Endothelial cell of umbilical vein (primary cell): ENCODE results near the gene PHYH. TPM values are rescaled to one million over a fixed set of nuclear protein-coding genes. Genes with fewer than 3 reads are reported as not detected.
A peak's percentile ranks its signal among the peaks of the same experiment; 100 is the strongest.

ENCODE experiments used
- BruUV-seq: library from RNA; stranded (reverse); fragments of 400-500 nt; replicated peaks from 2 replicates; lab custom pipeline; 2021; lab: Mats Ljungman, UMichigan
- CTCF ChIA-PET: fragments of 300-600, 350-600 bp; sonication (Branson Sonifier 250); formaldehyde crosslinking; loops from one replicate; lab custom pipeline; 2021; ENCODE audit warnings: antibody characterized with exemption, inconsistent platforms; lab: Charles Lee
- POLR2A ChIA-PET: fragments of 300-600, 350-600 bp; sonication (Branson Sonifier 250); formaldehyde crosslinking; loops from one replicate; lab custom pipeline; 2021; ENCODE audit warnings: antibody characterized with exemption, inconsistent platforms; lab: Charles Lee
- DNase-seq: peaks from one replicate; pipeline ENCODE4 v3.0.0-alpha.2; 2011; ENCODE audit warnings: low read depth, low spot score
- FAIRE-seq: peaks from 2 replicates; lab custom pipeline; 2011; peaks lifted over from hg19 to GRCh38; lab: Jason Lieb, UNC
- H2AFZ ChIP-seq: 2 replicates; pipeline ENCODE4 v1.6.0; 2012; ENCODE audit warnings: low read depth, low read length, control low read depth, inconsistent platforms
- H3K27ac ChIP-seq: 2 replicates; pipeline ENCODE4 v1.5.1; 2011; ENCODE audit warnings: low read depth, mild to moderate bottlenecking, control low read depth, low read length, moderate library complexity; ENCODE audit not compliant: insufficient read depth
- H3K27me3 ChIP-seq, 2 experiments: 2 replicates each; pipeline versions ENCODE4 v1.6.0 to v1.6.1; 2011; ENCODE audit warnings: low read length in 2 of 2, mixed read lengths in 1 of 2; ENCODE audit not compliant: control insufficient read depth in 2 of 2, insufficient read depth in 2 of 2
- H3K36me3 ChIP-seq, 2 experiments: 2 replicates in 1 of 2; 3 replicates in 1 of 2; pipeline ENCODE4 v1.5.1; 2011; ENCODE audit warnings: low read length in 2 of 2, mild to moderate bottlenecking in 1 of 2, moderate library complexity in 1 of 2; ENCODE audit not compliant: control insufficient read depth in 2 of 2, insufficient read depth in 2 of 2; ENCODE audit errors: extremely low read depth in 1 of 2
- H3K4me1 ChIP-seq: 3 replicates; pipeline ENCODE4 v1.5.1; 2011; ENCODE audit warnings: mild to moderate bottlenecking, low read length; ENCODE audit not compliant: control insufficient read depth, insufficient read depth; ENCODE audit errors: extremely low read depth
- H3K4me2 ChIP-seq: 2 replicates; pipeline ENCODE4 v1.6.1; 2011; ENCODE audit warnings: low read length, control low read depth, mixed read lengths; ENCODE audit not compliant: insufficient read depth
- H3K4me3 ChIP-seq, 3 experiments: fragments of 200-600 bp in 1 of 3; sonication (generic), shearing (Covaris generic) in 1 of 3; replicated peaks in 1 of 3; 2 replicates each; pipeline ENCODE4 v1.5.1; 2011 to 2016; ENCODE audit warnings: control low read depth in 3 of 3, low read length in 3 of 3, mild to moderate bottlenecking in 2 of 3, inconsistent platforms in 1 of 3, low read depth in 1 of 3, moderate library complexity in 1 of 3; ENCODE audit not compliant: insufficient read depth in 1 of 3
- H3K79me2 ChIP-seq: 2 replicates; pipeline ENCODE4 v1.6.0; 2012; ENCODE audit warnings: low read length, inconsistent platforms; ENCODE audit not compliant: control insufficient read depth, insufficient read depth
- H3K9ac ChIP-seq: replicated peaks from 2 replicates; pipeline ENCODE3; 2011; ENCODE audit warnings: low read length, control low read depth; ENCODE audit not compliant: insufficient read depth; ENCODE audit errors: extremely low read depth
- H3K9me1 ChIP-seq: replicated peaks from 3 replicates; pipeline ENCODE4 v1.6.0; 2011; ENCODE audit warnings: mild to moderate bottlenecking, low read length; ENCODE audit not compliant: control insufficient read depth, insufficient read depth; ENCODE audit errors: extremely low read depth
- H3K9me3 ChIP-seq: replicated peaks from 2 replicates; pipeline ENCODE4 v1.5.1; 2012; ENCODE audit warnings: low read length, inconsistent platforms; ENCODE audit not compliant: control insufficient read depth, insufficient read depth
- H4K20me1 ChIP-seq: replicated peaks from 2 replicates; pipeline ENCODE3; 2011; ENCODE audit warnings: mild to moderate bottlenecking, low read length; ENCODE audit not compliant: control insufficient read depth, insufficient read depth; ENCODE audit errors: extremely low read depth
- CTCF ChIP-seq, 2 donors: IDR thresholded peaks; 1 replicate in 1 of 2; 2 replicates in 1 of 2; pipeline ENCODE4 v1.5.1; 2011; ENCODE audit warnings: low read length in 2 of 2, mild to moderate bottlenecking in 2 of 2, moderate library complexity in 2 of 2, control low read depth in 1 of 2, inconsistent platforms in 1 of 2, low read depth in 1 of 2; ENCODE audit not compliant: insufficient read depth in 1 of 2; ENCODE audit errors: extremely low read depth in 1 of 2
- EZH2 ChIP-seq: IDR thresholded peaks from 2 replicates; pipeline ENCODE4 v1.6.1; 2012; ENCODE audit warnings: borderline replicate concordance, low read depth, mild to moderate bottlenecking, moderate library complexity, low read length, inconsistent platforms; ENCODE audit not compliant: severe bottlenecking
- FOS ChIP-seq: IDR thresholded peaks from 2 replicates; pipeline ENCODE4 v1.6.1; 2011; ENCODE audit warnings: mild to moderate bottlenecking, low read length, moderate library complexity, borderline replicate concordance; ENCODE audit not compliant: insufficient read depth
- GATA2 ChIP-seq: IDR thresholded peaks from 2 replicates; pipeline ENCODE4 v1.7.0; 2011; ENCODE audit warnings: low read depth, mild to moderate bottlenecking, moderate library complexity, mixed read lengths, low read length; ENCODE audit not compliant: insufficient read length, insufficient read depth
- JUN ChIP-seq: IDR thresholded peaks from 2 replicates; pipeline ENCODE4 v1.6.1; 2011; ENCODE audit warnings: borderline replicate concordance, low read depth; ENCODE audit not compliant: insufficient read length, insufficient read depth
- MAX ChIP-seq: IDR thresholded peaks from 2 replicates; pipeline ENCODE4 v1.6.1; 2011; ENCODE audit not compliant: insufficient read depth, insufficient read length
- MYC ChIP-seq: IDR thresholded peaks from one replicate; pipeline ENCODE4 v1.6.1; 2011; ENCODE audit warnings: mild to moderate bottlenecking, low read depth, low read length
- POLR2A ChIP-seq: IDR thresholded peaks from 2 replicates; pipeline ENCODE4 v1.6.1; 2012; ENCODE audit warnings: low read depth, mild to moderate bottlenecking, control low read depth, low read length
- POLR2AphosphoS5 ChIP-seq: IDR thresholded peaks from 2 replicates; pipeline ENCODE4 v1.6.1; 2012; ENCODE audit warnings: low read depth, mild to moderate bottlenecking, control low read depth, low read length, moderate library complexity; ENCODE audit not compliant: insufficient read depth
- dilution Hi-C: fragments of 300-500 bp; cut with MboI; formaldehyde crosslinking; loops from one replicate; pipeline ENCODE4 v1.15.0; 2019; ENCODE audit warnings: low sequenced_read_pairs; ENCODE audit not compliant: extremely low pct_ligation_motif_present
- intact Hi-C: fragments of 100-400 bp; cut with micrococcal nuclease; formaldehyde crosslinking; loops from one replicate; pipeline ENCODE4 v1.10.0; 2022
- polyA plus RNA-seq, 4 experiments: library from polyadenylated mRNA; depleted of rRNA in 3 of 4; stranded (reverse) in 3 of 4; unstranded in 1 of 4; fragments of >200 nt; gene quantifications; 2 replicates each; pipeline versions ENCODE4 v1.2.1 to v1.2.3, GENCODE V29; 2011 to 2012; ENCODE audit warnings: missing spikeins in 1 of 4
- total RNA-seq: library from RNA; stranded (reverse); gene quantifications from 2 replicates; pipeline ENCODE4 v1.2.3, GENCODE V29; 2021

PHYH gene
- total and polyA plus RNA-seq, 2 donors (not counting 3 experiments of a cell fraction or from before 2014, with no cell fraction given) = 4.7 to 9.4 TPM

DNA sequence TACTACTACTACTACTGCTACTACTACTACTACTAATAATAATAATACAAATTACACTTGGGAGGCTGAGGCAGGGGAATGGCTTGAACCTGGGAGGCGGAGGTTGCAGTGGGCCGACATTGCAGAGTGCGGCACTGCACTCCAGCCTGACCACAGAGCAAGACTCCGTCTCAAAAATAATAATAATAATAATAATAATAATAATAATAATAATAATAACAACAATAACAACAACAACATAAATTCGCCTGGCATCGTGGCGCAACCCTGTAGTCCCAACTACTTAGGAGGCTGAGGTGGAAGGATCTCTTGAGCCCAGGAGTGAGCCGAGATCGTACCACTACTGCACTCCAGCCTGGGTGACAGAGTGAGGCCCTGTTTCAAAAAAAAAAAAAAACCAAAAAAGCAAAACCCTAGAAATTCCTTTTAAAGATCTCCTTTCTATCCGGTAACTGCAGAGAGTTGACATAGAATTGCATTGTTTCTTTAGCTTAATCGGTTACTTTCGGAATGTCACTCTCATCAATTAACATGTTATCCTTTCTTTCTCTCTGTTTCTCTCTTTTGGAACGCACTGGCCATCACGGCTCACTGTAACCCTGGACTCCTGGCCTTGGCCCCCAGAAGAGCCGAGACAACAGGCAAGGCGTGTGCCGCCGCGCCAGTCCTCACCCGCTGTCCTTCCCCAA is 972 bp downstream of the PHYH start:
- POLR2A ChIA-PET = interaction anchor here (0.7 to 1.1 kb wide), 2 partner anchors 10 to 19 kb away, joined by 3 to 5 read pairs; no protein-coding TSS in a partner anchor
- Histone ChIP-seq H3K4me2 (peak overlapping the region; percentile 94), H3K9me1 (no peaks in the 10 kb centered on the region), H3K27ac (peak overlapping the region; percentile 72), H3K27me3 (no peaks in the 10 kb centered on the region), H3K9me3 (no peaks in the 10 kb centered on the region), H3K4me1 (peaks cover 5% of the 10 kb centered on the region), H3K36me3 (no peaks in the 10 kb centered on the region), H3K4me3 (peak overlapping the region; percentile 63 to 68 (median 64)), H3K9ac (peak overlapping the region; percentile 91), H3K79me2 (no peaks in the 10 kb centered on the region), H4K20me1 (no peaks in the 10 kb centered on the region), H2AFZ (peak overlapping the region; percentile 98)
- no peak for TF ChIP-seq MYC
- TF ChIP-seq CTCF (IDR thresholded peaks at IDR 0.05; ENCODE audit: extremely low read depth in 1 of 2, insufficient read depth in 1 of 2, low read depth in 1 of 2, low read length in 2 of 2) = no peak
- DNase-seq (no peak), FAIRE-seq (no peak)
- intact Hi-C loops (loop anchor here (1.0 kb wide), 1 partner anchor 230 kb away; the partner anchor contains the start of gene BEND7), dilution Hi-C loops (no loop called here)
- no TSS peak for BruUV-seq
- CTCF ChIA-PET = interaction anchor here (1.0 to 2.2 kb wide), 5 partner anchors 14 to 137 kb away, joined by 3 to 9 read pairs (median 7); partner anchors contain the start of gene MCM10

DNA sequence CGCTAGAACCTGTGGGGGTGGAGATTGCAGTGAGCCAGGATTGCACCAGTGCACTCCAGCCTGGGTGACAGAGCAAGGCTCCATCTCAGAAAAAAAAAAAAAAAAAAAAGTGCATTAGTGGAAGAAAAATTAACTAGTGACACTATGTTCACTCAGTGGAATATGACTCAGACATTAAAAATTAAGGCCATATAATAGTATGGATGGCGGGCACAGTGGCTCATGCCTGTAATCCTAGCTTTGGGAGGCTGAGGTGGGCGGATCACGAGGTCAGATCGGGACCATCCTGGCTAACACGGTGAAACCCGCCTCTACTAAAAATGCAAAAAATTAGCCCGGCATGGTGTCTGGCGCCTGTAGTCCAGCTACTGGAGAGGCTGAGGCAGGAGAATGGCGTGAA is 3.4 kb downstream of the PHYH start:
- intact Hi-C loops = no loop called here
- H3K4me3 ChIP-seq = no peak overlapping the region
- H4K20me1 ChIP-seq = no peaks in the 10 kb centered on the region
- H3K27me3 ChIP-seq = no peaks in the 10 kb centered on the region
- H3K9me1 ChIP-seq = no peaks in the 10 kb centered on the region
- no peak overlapping the region for H3K9ac ChIP-seq
- H3K4me2 ChIP-seq = no peak overlapping the region
- TF ChIP-seq POLR2AphosphoS5 (no peak), FOS (no peak), MAX (no peak), GATA2 (no peak), JUN (no peak), POLR2A (no peak), EZH2 (no peak), CTCF (IDR thresholded peaks at IDR 0.05; ENCODE audit: extremely low read depth in 1 of 2, insufficient read depth in 1 of 2, low read depth in 1 of 2, low read length in 2 of 2) (no peak), MYC (no peak)
- no peak overlapping the region for H2AFZ ChIP-seq
- peak; percentile 18 for FAIRE-seq
- peaks cover 2% of the 10 kb centered on the region for H3K4me1 ChIP-seq
- POLR2A ChIA-PET = no interaction called here
- CTCF ChIA-PET = interaction anchor here (0.9 kb wide), 1 partner anchor 135 kb away, joined by 3 read pairs; the partner anchor contains the start of gene MCM10
- DNase-seq = no peak
- BruUV-seq = no TSS peak
- H3K27ac ChIP-seq = no peak overlapping the region
- H3K9me3 ChIP-seq = no peaks in the 10 kb centered on the region
- dilution Hi-C loops = no loop called here
- H3K79me2 ChIP-seq = no peaks in the 10 kb centered on the region
- no peaks in the 10 kb centered on the region for H3K36me3 ChIP-seq
